ENCODE measurements around the gene LYAR.
"Not testable (repeated sequence)": the region's sequence is repeated elsewhere in the genome, so short reads cannot be mapped to it uniquely, and the experiment has no call there.

Gene LYAR

DNA sequence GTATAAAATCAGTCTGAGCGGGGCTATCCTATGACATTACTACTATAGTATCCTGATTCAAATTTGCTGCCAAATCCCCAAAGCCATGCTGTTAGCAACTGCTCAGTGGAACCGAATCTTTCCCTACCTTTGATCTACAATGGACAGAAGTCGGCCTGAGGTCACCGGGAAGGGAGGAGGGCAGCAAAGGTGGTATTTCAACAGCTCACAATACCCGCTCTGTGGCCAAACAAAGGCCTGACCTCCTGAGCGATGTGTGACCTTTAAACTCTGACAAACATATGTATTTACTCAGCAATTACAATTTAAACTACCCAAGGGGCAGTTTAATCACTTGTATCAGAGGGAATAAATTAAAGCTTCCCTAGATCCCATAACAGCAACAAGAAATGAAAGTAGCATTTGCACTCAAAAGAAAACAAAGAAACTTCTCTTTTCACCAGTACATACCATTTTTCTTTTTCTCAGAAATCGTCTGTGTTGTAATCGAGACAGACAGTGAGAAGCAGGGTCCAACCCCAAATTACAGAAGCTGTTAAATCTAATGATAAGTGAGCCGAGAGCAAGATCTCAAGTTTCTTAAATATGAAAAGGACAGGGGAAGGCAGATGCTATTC is 30.4 kb downstream of the LYAR start:
- Histone ChIP-seq H2AFZ (ENCODE audit: low read length) (0 out of 2 replicates have a peak overlapping the region, but pooled peaks have one; percentile 28), H3K9ac (ENCODE audit: low read length) (no peak overlapping the region), H3F3A (ENCODE audit: insufficient read depth, low read length) (no peaks in the 10 kb centered on the region), H3K27me3 (replicated peaks; ENCODE audit: insufficient read depth, low read length) (no peaks in the 10 kb centered on the region), H3K4me3 (ENCODE audit: low read length) (no peak overlapping the region), H3K27ac (ENCODE audit: low read length) (no peak overlapping the region), H3K4me2 (ENCODE audit: low read depth, low read length) (0 out of 2 replicates have a peak overlapping the region, but pooled peaks have one; percentile 7), H3K9me2 (replicated peaks; ENCODE audit: insufficient read depth, low read length) (no peaks in the 10 kb centered on the region), H4K20me1 (ENCODE audit: insufficient read depth, low read length) (no peaks in the 10 kb centered on the region), H3K4me1 (ENCODE audit: low read length) (no peaks in the 10 kb centered on the region), H3K36me3 (replicated peaks; ENCODE audit: insufficient read depth, low read length) (no peaks in the 10 kb centered on the region), H3K79me2 (ENCODE audit: low read length) (no peaks in the 10 kb centered on the region), H3K9me3 (replicated peaks; ENCODE audit: insufficient read depth, low read length) (no peaks in the 10 kb centered on the region)
- DNase-seq, result no peak
- no peak for TF ChIP-seq EZH2 (optimal IDR thresholded peaks at IDR 0.05; ENCODE audit: low read depth, low read length)
- TF ChIP-seq, protein P1, sequence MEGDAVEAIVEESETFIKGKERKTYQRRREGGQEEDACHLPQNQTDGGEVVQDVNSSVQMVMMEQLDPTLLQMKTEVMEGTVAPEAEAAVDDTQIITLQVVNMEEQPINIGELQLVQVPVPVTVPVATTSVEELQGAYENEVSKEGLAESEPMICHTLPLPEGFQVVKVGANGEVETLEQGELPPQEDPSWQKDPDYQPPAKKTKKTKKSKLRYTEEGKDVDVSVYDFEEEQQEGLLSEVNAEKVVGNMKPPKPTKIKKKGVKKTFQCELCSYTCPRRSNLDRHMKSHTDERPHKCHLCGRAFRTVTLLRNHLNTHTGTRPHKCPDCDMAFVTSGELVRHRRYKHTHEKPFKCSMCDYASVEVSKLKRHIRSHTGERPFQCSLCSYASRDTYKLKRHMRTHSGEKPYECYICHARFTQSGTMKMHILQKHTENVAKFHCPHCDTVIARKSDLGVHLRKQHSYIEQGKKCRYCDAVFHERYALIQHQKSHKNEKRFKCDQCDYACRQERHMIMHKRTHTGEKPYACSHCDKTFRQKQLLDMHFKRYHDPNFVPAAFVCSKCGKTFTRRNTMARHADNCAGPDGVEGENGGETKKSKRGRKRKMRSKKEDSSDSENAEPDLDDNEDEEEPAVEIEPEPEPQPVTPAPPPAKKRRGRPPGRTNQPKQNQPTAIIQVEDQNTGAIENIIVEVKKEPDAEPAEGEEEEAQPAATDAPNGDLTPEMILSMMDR (IDR thresholded peaks at IDR 0.05; ENCODE audit: low read length), result no peak
- TF ChIP-seq EZH2phosphoT487 (IDR thresholded peaks at IDR 0.05; ENCODE audit: low read length), result no peak

DNA sequence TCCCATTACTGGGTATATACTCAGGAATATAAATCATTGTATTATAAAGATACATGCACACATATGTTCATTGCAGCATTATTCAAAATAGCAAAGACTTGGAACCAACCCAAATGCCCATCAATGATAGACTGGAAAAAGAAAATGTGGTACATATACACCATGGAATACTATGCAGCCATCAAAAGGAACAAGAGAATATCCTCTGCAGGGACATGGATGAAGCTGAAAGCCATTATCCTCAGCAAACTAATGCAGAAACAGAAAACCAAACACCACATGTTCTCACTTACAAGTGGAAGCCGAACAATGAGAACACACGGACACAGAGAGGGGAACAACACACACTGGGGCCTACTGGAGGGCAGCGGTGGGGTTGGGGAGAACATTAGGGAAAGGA is 32.2 kb downstream of the LYAR start:
- not testable (repeated sequence) for H2AFZ ChIP-seq (ENCODE audit: low read length); H3K4me1 ChIP-seq (ENCODE audit: low read length); H3K4me3 ChIP-seq (ENCODE audit: low read length); H3K36me3 ChIP-seq (replicated peaks; ENCODE audit: insufficient read depth, low read length); DNase-seq; H3K9me3 ChIP-seq (replicated peaks; ENCODE audit: insufficient read depth, low read length); H3K27ac ChIP-seq (ENCODE audit: low read length); H3F3A ChIP-seq (ENCODE audit: insufficient read depth, low read length); H3K9ac ChIP-seq (ENCODE audit: low read length); H3K9me2 ChIP-seq (replicated peaks; ENCODE audit: insufficient read depth, low read length); H4K20me1 ChIP-seq (ENCODE audit: insufficient read depth, low read length); H3K79me2 ChIP-seq (ENCODE audit: low read length); H3K4me2 ChIP-seq (ENCODE audit: low read depth, low read length); H3K27me3 ChIP-seq (replicated peaks; ENCODE audit: insufficient read depth, low read length)

DNA sequence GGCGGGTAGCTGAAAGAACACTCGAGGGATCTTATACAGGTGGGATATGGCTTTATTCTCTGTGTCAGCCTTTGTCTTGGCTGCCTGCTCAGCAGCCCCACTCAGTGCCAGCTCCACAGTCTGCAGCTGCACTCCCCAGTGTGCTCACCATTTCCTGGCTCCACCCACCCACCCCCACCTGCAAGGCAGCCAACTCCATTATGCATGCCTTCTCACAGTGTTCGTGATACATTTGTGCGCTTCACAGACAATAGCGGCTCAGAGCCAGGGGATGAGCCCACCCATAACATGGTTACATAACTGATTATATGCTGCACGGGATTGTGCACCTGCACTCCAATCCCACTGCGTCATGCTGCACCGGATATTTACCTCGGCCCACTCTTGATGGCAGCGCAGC is 33.2 kb downstream of the LYAR start:
- no peak overlapping the region for H3K27ac ChIP-seq (ENCODE audit: low read length)
- H3K9ac ChIP-seq (ENCODE audit: low read length), result no peak overlapping the region
- H3K9me2 ChIP-seq (replicated peaks; ENCODE audit: insufficient read depth, low read length), result no peaks in the 10 kb centered on the region
- peak; percentile 18 for DNase-seq
- H3F3A ChIP-seq (ENCODE audit: insufficient read depth, low read length), result no peaks in the 10 kb centered on the region
- no peaks in the 10 kb centered on the region for H3K4me1 ChIP-seq (ENCODE audit: low read length)
- no peaks in the 10 kb centered on the region for H3K36me3 ChIP-seq (replicated peaks; ENCODE audit: insufficient read depth, low read length)
- H3K27me3 ChIP-seq (replicated peaks; ENCODE audit: insufficient read depth, low read length), result peaks cover 3% of the 10 kb centered on the region; the same call in 1 of the 2 replicates
- H2AFZ ChIP-seq (ENCODE audit: low read length), result no peak overlapping the region
- H3K9me3 ChIP-seq (replicated peaks; ENCODE audit: insufficient read depth, low read length), result no peaks in the 10 kb centered on the region
- H4K20me1 ChIP-seq (ENCODE audit: insufficient read depth, low read length), result no peaks in the 10 kb centered on the region
- no peak for TF ChIP-seq EZH2 (optimal IDR thresholded peaks at IDR 0.05; ENCODE audit: low read depth, low read length)
- no peak for TF ChIP-seq EZH2phosphoT487 (IDR thresholded peaks at IDR 0.05; ENCODE audit: low read length)
- TF ChIP-seq, protein P1 (IDR thresholded peaks at IDR 0.05; ENCODE audit: low read length), result no peak
- no peak overlapping the region for H3K4me3 ChIP-seq (ENCODE audit: low read length)
- H3K4me2 ChIP-seq (ENCODE audit: low read depth, low read length), result no peak overlapping the region
- H3K79me2 ChIP-seq (ENCODE audit: low read length), result no peaks in the 10 kb centered on the region

DNA sequence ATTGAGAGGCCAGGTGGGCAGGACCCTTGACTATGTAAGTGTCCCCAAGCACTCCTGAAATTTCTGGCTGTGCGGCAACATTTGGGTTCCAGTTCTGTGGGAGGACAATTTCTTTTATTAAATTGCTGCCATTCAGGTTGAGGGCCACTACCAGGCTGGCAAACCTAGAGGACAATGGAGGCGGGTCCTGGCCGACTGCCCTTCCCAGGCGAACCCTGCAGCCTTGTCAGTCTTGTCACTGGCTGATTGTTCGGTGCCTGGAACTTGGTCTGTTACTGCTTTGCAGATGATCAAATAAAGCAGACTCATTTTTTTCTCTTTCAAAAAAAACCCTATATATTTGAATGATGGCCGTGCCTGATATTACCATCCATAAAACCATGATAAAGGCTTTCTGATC is 35.3 kb downstream of the LYAR start:
- H3K9me3 ChIP-seq (replicated peaks; ENCODE audit: insufficient read depth, low read length), result no peaks in the 10 kb centered on the region
- H3K4me1 ChIP-seq (ENCODE audit: low read length), result no peaks in the 10 kb centered on the region
- no peaks in the 10 kb centered on the region for H3K36me3 ChIP-seq (replicated peaks; ENCODE audit: insufficient read depth, low read length)
- no peaks in the 10 kb centered on the region for H3K9me2 ChIP-seq (replicated peaks; ENCODE audit: insufficient read depth, low read length)
- no peaks in the 10 kb centered on the region for H4K20me1 ChIP-seq (ENCODE audit: insufficient read depth, low read length)
- peaks cover 14% of the 10 kb centered on the region for H3K27me3 ChIP-seq (replicated peaks; ENCODE audit: insufficient read depth, low read length)
- no peak for DNase-seq
- TF ChIP-seq EZH2 (optimal IDR thresholded peaks at IDR 0.05; ENCODE audit: low read depth, low read length) (no peak), EZH2phosphoT487 (IDR thresholded peaks at IDR 0.05; ENCODE audit: low read length) (no peak)
- TF ChIP-seq, protein P1 (IDR thresholded peaks at IDR 0.05; ENCODE audit: low read length), result no peak
- H3K79me2 ChIP-seq (ENCODE audit: low read length), result no peaks in the 10 kb centered on the region
- no peak overlapping the region for H3K4me2 ChIP-seq (ENCODE audit: low read depth, low read length)
- H3K4me3 ChIP-seq (ENCODE audit: low read length), result no peak overlapping the region
- no peaks in the 10 kb centered on the region for H3F3A ChIP-seq (ENCODE audit: insufficient read depth, low read length)
- no peak overlapping the region for H3K9ac ChIP-seq (ENCODE audit: low read length)
- no peak overlapping the region for H2AFZ ChIP-seq (ENCODE audit: low read length)
- H3K27ac ChIP-seq (ENCODE audit: low read length), result no peak overlapping the region

Measured in MM.1S (cell line).